ENCODE data around the gene RTKN.

- TF ChIP-seq POLR2A (IDR thresholded peaks at IDR 0.05; ENCODE audit: low read length): no peak
- no peak for TF ChIP-seq GATA1 (IDR thresholded peaks at IDR 0.05; ENCODE audit: low read depth, low read length)
These were observed 21.7 kb downstream of the RTKN start for GRCh38 chr2:74420006-74420405.
